Mammary epithelial cell (primary cell): Measurements from ENCODE around the gene PRDM13.
"Not testable (repeated sequence)": the region's sequence is repeated elsewhere in the genome, so short reads cannot be mapped to it uniquely, and the experiment has no call there.

Experiments used
- EZH2 ChIP-seq: IDR thresholded peaks from 2 replicates; pipeline ENCODE4 v1.6.1; 2012; ENCODE audit warnings: low read length, inconsistent platforms, borderline replicate concordance
- TF ChIP-seq, protein P1 (sequence below), 2 donors: IDR thresholded peaks in 1 of 2; conservative IDR thresholded peaks in 1 of 2; 2 replicates each; pipeline ENCODE4 v1.5.1; 2011 to 2012; ENCODE audit warnings: inconsistent platforms in 2 of 2, low read length in 2 of 2, mild to moderate bottlenecking in 2 of 2, control low read depth in 1 of 2, low read depth in 1 of 2; ENCODE audit not compliant: insufficient read depth in 1 of 2; ENCODE audit errors: extremely low read depth in 1 of 2

DNA sequence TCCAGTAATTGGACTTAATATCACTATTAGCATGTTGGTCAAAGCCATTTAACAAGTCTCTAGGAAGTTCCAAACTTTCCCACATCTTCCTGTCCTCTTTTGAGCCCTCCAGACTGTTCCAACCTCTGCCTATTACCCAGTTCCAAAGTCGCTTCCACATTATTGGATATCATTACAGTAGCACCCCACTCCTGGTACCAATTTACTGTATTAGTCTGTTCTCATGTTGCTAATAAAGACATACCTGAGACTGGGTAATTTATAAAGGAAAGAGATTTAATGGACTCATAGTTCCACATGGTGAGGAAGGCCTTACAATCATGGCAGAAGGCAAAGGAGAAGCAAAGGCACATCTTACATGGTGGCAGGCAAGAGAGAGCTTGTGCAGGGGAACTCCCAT lies 31.7 kb downstream of the PRDM13 start:
- TF ChIP-seq, protein P1, sequence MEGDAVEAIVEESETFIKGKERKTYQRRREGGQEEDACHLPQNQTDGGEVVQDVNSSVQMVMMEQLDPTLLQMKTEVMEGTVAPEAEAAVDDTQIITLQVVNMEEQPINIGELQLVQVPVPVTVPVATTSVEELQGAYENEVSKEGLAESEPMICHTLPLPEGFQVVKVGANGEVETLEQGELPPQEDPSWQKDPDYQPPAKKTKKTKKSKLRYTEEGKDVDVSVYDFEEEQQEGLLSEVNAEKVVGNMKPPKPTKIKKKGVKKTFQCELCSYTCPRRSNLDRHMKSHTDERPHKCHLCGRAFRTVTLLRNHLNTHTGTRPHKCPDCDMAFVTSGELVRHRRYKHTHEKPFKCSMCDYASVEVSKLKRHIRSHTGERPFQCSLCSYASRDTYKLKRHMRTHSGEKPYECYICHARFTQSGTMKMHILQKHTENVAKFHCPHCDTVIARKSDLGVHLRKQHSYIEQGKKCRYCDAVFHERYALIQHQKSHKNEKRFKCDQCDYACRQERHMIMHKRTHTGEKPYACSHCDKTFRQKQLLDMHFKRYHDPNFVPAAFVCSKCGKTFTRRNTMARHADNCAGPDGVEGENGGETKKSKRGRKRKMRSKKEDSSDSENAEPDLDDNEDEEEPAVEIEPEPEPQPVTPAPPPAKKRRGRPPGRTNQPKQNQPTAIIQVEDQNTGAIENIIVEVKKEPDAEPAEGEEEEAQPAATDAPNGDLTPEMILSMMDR (conservative IDR thresholded peaks at IDR 0.05 in 1 of 2, IDR thresholded peaks at IDR 0.05 in 1 of 2; ENCODE audit: extremely low read depth in 1 of 2, insufficient read depth in 1 of 2, low read depth in 1 of 2, low read length in 2 of 2) = not testable (repeated sequence)
- TF ChIP-seq EZH2 = not testable (repeated sequence)
